HUES48 (cell line): ENCODE results near the gene SH3RF3.

Experiments
- H3K27ac ChIP-seq: one replicate; pipeline ENCODE4 v1.7.0; 2013; ENCODE audit warnings: low read depth, low read length, inconsistent platforms
- H3K27me3 ChIP-seq: 2 replicates; pipeline ENCODE4 v1.6.1; 2013; ENCODE audit warnings: mild to moderate bottlenecking, low read length; ENCODE audit not compliant: control insufficient read depth, insufficient read depth
- H3K36me3 ChIP-seq: 2 replicates; pipeline ENCODE4 v1.6.1; 2013; ENCODE audit warnings: low read length; ENCODE audit not compliant: control insufficient read depth, insufficient read depth
- H3K4me1 ChIP-seq: 2 replicates; pipeline ENCODE4 v1.6.1; 2013; ENCODE audit warnings: mild to moderate bottlenecking, low read length; ENCODE audit not compliant: control insufficient read depth, insufficient read depth
- H3K4me3 ChIP-seq: 2 replicates; pipeline ENCODE4 v1.5.1; 2013; ENCODE audit warnings: mild to moderate bottlenecking, low read depth, low read length
- H3K9ac ChIP-seq: 2 replicates; pipeline ENCODE4 v1.6.1; 2013; ENCODE audit warnings: mild to moderate bottlenecking, low read depth, low read length, moderate library complexity
- H3K9me3 ChIP-seq: 2 replicates; pipeline ENCODE4 v1.6.1; 2013; ENCODE audit warnings: low read length; ENCODE audit not compliant: control insufficient read depth, insufficient read depth

The SH3RF3 gene

GRCh38 chr2:109375656-109376055, 246.7 kb downstream of the SH3RF3 start:
- H3K4me1 ChIP-seq, result no peaks in the 10 kb centered on the region
- no peak overlapping the region for H3K4me3 ChIP-seq
- no peaks in the 10 kb centered on the region for H3K27me3 ChIP-seq
- no peak overlapping the region for H3K27ac ChIP-seq
- H3K9ac ChIP-seq, result no peak overlapping the region
- no peaks in the 10 kb centered on the region for H3K9me3 ChIP-seq
- H3K36me3 ChIP-seq, result no peaks in the 10 kb centered on the region

GRCh38 chr2:109376115-109376514, 247.1 kb downstream of the SH3RF3 start:
- no peaks in the 10 kb centered on the region for H3K27me3 ChIP-seq
- no peak overlapping the region for H3K4me3 ChIP-seq
- H3K27ac ChIP-seq, result no peak overlapping the region
- H3K36me3 ChIP-seq, result no peaks in the 10 kb centered on the region
- no peaks in the 10 kb centered on the region for H3K4me1 ChIP-seq
- no peak overlapping the region for H3K9ac ChIP-seq
- H3K9me3 ChIP-seq, result no peaks in the 10 kb centered on the region

GRCh38 chr2:109376796-109377495, 247.9 kb downstream of the SH3RF3 start:
- Histone ChIP-seq H3K9me3 (no peaks in the 10 kb centered on the region), H3K27ac (no peak overlapping the region), H3K27me3 (no peaks in the 10 kb centered on the region), H3K4me3 (no peak overlapping the region), H3K9ac (no peak overlapping the region), H3K36me3 (no peaks in the 10 kb centered on the region), H3K4me1 (no peaks in the 10 kb centered on the region)

GRCh38 chr2:109377976-109378375, 249.0 kb downstream of the SH3RF3 start:
- Histone ChIP-seq H3K27me3 (no peaks in the 10 kb centered on the region), H3K9me3 (no peaks in the 10 kb centered on the region), H3K9ac (no peak overlapping the region), H3K4me3 (no peak overlapping the region), H3K4me1 (peaks cover 1% of the 10 kb centered on the region; the same call in 1 of the 2 replicates), H3K27ac (no peak overlapping the region), H3K36me3 (no peaks in the 10 kb centered on the region)

- Histone ChIP-seq H3K27ac (no peak overlapping the region), H3K4me3 (no peak overlapping the region), H3K9ac (no peak overlapping the region), H3K4me1 (peaks cover 4% of the 10 kb centered on the region; the same call in 1 of the 2 replicates), H3K27me3 (no peaks in the 10 kb centered on the region), H3K9me3 (no peaks in the 10 kb centered on the region), H3K36me3 (no peaks in the 10 kb centered on the region)
Observed at GRCh38 chr2:109378682-109379081, 249.7 kb downstream of the SH3RF3 start.

GRCh38 chr2:109379507-109379906, 250.5 kb downstream of the SH3RF3 start:
- Histone ChIP-seq H3K4me3 (no peak overlapping the region), H3K36me3 (no peaks in the 10 kb centered on the region), H3K4me1 (peaks cover 4% of the 10 kb centered on the region; the same call in 1 of the 2 replicates), H3K27ac (no peak overlapping the region), H3K9me3 (no peaks in the 10 kb centered on the region), H3K27me3 (no peaks in the 10 kb centered on the region), H3K9ac (no peak overlapping the region)

- Histone ChIP-seq H3K9me3 (no peaks in the 10 kb centered on the region), H3K36me3 (no peaks in the 10 kb centered on the region), H3K27me3 (no peaks in the 10 kb centered on the region), H3K27ac (no peak overlapping the region), H3K4me3 (no peak overlapping the region), H3K4me1 (peaks cover 8% of the 10 kb centered on the region), H3K9ac (no peak overlapping the region)
Observed at GRCh38 chr2:109380502-109381326, 251.7 kb downstream of the SH3RF3 start.

- Histone ChIP-seq H3K27ac (no peak overlapping the region), H3K4me1 (peaks cover 15% of the 10 kb centered on the region), H3K27me3 (no peaks in the 10 kb centered on the region), H3K9me3 (no peaks in the 10 kb centered on the region), H3K36me3 (no peaks in the 10 kb centered on the region), H3K4me3 (no peak overlapping the region), H3K9ac (no peak overlapping the region)
Observed at GRCh38 chr2:109381327-109381820, 252.4 kb downstream of the SH3RF3 start.

GRCh38 chr2:109382226-109382895, 253.4 kb downstream of the SH3RF3 start:
- Histone ChIP-seq H3K4me1 (peaks cover 19% of the 10 kb centered on the region), H3K4me3 (no peak overlapping the region), H3K27ac (no peak overlapping the region), H3K36me3 (no peaks in the 10 kb centered on the region), H3K27me3 (no peaks in the 10 kb centered on the region), H3K9me3 (no peaks in the 10 kb centered on the region), H3K9ac (no peak overlapping the region)

- H3K4me3 ChIP-seq, result no peak overlapping the region
- no peaks in the 10 kb centered on the region for H3K27me3 ChIP-seq
- no peak overlapping the region for H3K27ac ChIP-seq
- peaks cover 20% of the 10 kb centered on the region for H3K4me1 ChIP-seq
- no peaks in the 10 kb centered on the region for H3K36me3 ChIP-seq
- H3K9me3 ChIP-seq, result no peaks in the 10 kb centered on the region
- H3K9ac ChIP-seq, result no peak overlapping the region
Observed at GRCh38 chr2:109382951-109383350, 253.9 kb downstream of the SH3RF3 start.
